Keratinocyte (primary cell): ENCODE measurements around the gene ZNF749. TPM values are rescaled to one million over a fixed set of nuclear protein-coding genes. Genes with fewer than 3 reads are reported as not detected.

Experiments used
- DNase-seq: peaks from one replicate; pipeline ENCODE4 v3.0.0-alpha.2; 2011; ENCODE audit warnings: low read depth, missing footprints, low spot score
- FAIRE-seq: peaks from 2 replicates; lab custom pipeline; 2011; peaks lifted over from hg19 to GRCh38; lab: Jason Lieb, UNC
- H2AFZ ChIP-seq: 2 replicates; pipeline ENCODE4 v1.6.0; 2012; ENCODE audit warnings: low read length, control low read depth, inconsistent platforms; ENCODE audit not compliant: control insufficient read depth
- H3K27ac ChIP-seq: 2 replicates; pipeline ENCODE4 v1.5.1; 2011; ENCODE audit warnings: low read length; ENCODE audit not compliant: control insufficient read depth, insufficient read depth
- H3K27me3 ChIP-seq: 3 replicates; pipeline ENCODE4 v1.6.0; 2011; ENCODE audit warnings: low read length; ENCODE audit not compliant: control insufficient read depth, insufficient read depth; ENCODE audit errors: extremely low read depth
- H3K36me3 ChIP-seq, 2 experiments: 2 replicates in 1 of 2; 3 replicates in 1 of 2; pipeline ENCODE4 v1.5.1; 2011; ENCODE audit warnings: low read length in 2 of 2, mild to moderate bottlenecking in 1 of 2; ENCODE audit not compliant: control insufficient read depth in 2 of 2, insufficient read depth in 2 of 2; ENCODE audit errors: extremely low read depth in 1 of 2
- H3K4me1 ChIP-seq: 3 replicates; pipeline ENCODE4 v1.5.1; 2011; ENCODE audit warnings: low read length; ENCODE audit not compliant: control insufficient read depth, insufficient read depth; ENCODE audit errors: extremely low read depth
- H3K4me2 ChIP-seq: 3 replicates; pipeline ENCODE4 v1.6.0; 2011; ENCODE audit warnings: low read depth, low read length; ENCODE audit not compliant: control insufficient read depth, insufficient read depth; ENCODE audit errors: extremely low read depth
- H3K4me3 ChIP-seq, 3 experiments: fragments of 200-600 bp in 1 of 3; sonication (generic) in 1 of 3; 2 replicates in 2 of 3; 3 replicates in 1 of 3; pipeline ENCODE4 v1.5.1; 2011 to 2016; ENCODE audit warnings: low read length in 3 of 3, mild to moderate bottlenecking in 3 of 3, control low read depth in 2 of 3, inconsistent platforms in 1 of 3, low read depth in 1 of 3, mixed read lengths in 1 of 3, mixed run types in 1 of 3, moderate library complexity in 1 of 3; ENCODE audit not compliant: control insufficient read depth in 2 of 3, insufficient read depth in 2 of 3; ENCODE audit errors: extremely low read depth in 1 of 3
- H3K79me2 ChIP-seq: 2 replicates; pipeline ENCODE4 v1.6.0; 2012; ENCODE audit warnings: low read length; ENCODE audit not compliant: control insufficient read depth, insufficient read depth
- H3K9ac ChIP-seq: 3 replicates; pipeline ENCODE4 v1.6.0; 2011; ENCODE audit warnings: low read length; ENCODE audit not compliant: control insufficient read depth, insufficient read depth; ENCODE audit errors: extremely low read depth
- H3K9me1 ChIP-seq: 3 replicates; pipeline ENCODE4 v1.6.0; 2011; ENCODE audit warnings: low read length; ENCODE audit not compliant: control insufficient read depth, insufficient read depth; ENCODE audit errors: extremely low read depth
- H3K9me3 ChIP-seq: 2 replicates; pipeline ENCODE4 v1.5.1; 2012; ENCODE audit warnings: low read depth, low read length; ENCODE audit not compliant: control insufficient read depth
- H4K20me1 ChIP-seq: 3 replicates; pipeline ENCODE4 v1.6.0; 2011; ENCODE audit warnings: low read length; ENCODE audit not compliant: control insufficient read depth, insufficient read depth; ENCODE audit errors: extremely low read depth
- CTCF ChIP-seq, 3 experiments: IDR thresholded peaks in 1 of 3; conservative IDR thresholded peaks in 1 of 3; optimal IDR thresholded peaks in 1 of 3; 2 replicates in 2 of 3; 3 replicates in 1 of 3; pipeline versions ENCODE3 to v1.5.1; 2011; ENCODE audit warnings: low read length in 3 of 3, mild to moderate bottlenecking in 3 of 3, moderate library complexity in 2 of 3, control low read depth in 1 of 3, inconsistent platforms in 1 of 3; ENCODE audit not compliant: insufficient read depth in 2 of 3; ENCODE audit errors: extremely low read depth in 1 of 3
- EZH2 ChIP-seq: IDR thresholded peaks from one replicate; pipeline ENCODE4 v1.6.1; 2012; ENCODE audit warnings: inconsistent platforms, mild to moderate bottlenecking, low read length, moderate library complexity
- dilution Hi-C: fragments of 300-500 bp; cut with MboI; formaldehyde crosslinking; loops from one replicate; pipeline ENCODE4 v1.7.0; 2020; ENCODE audit warnings: low sequenced_read_pairs; ENCODE audit not compliant: extremely low pct_ligation_motif_present
- polyA plus RNA-seq, 5 experiments: library from polyadenylated mRNA; depleted of rRNA in 3 of 5; stranded (reverse) in 3 of 5; stranded (forward) in 1 of 5; unstranded in 1 of 5; fragments of >200 nt; gene quantifications; 1 replicate in 1 of 5; 2 replicates in 3 of 5; 3 replicates in 1 of 5; pipeline versions ENCODE4 v1.2.1 to v1.2.3, GENCODE V29; 2011 to 2012; ENCODE audit warnings: missing spikeins in 2 of 5, low read depth in 1 of 5, low replicate concordance in 1 of 5

Gene ZNF749
- polyA plus RNA-seq, 1 donor (not counting 4 experiments of a cell fraction or from before 2014, with no cell fraction given), result 6.3 TPM

GRCh38 chr19:57466489-57466888 is 31.4 kb downstream of the ZNF749 start:
- H3K36me3 ChIP-seq, result peaks cover 0 to 3% of the 10 kb centered on the region in 2 experiments
- H3K9me3 ChIP-seq, result peaks cover 4% of the 10 kb centered on the region
- dilution Hi-C loops, result no loop called here
- H3K4me2 ChIP-seq, result no peak overlapping the region
- H3K79me2 ChIP-seq, result no peaks in the 10 kb centered on the region
- DNase-seq, result no peak
- H3K4me1 ChIP-seq, result no peaks in the 10 kb centered on the region
- H3K27me3 ChIP-seq, result no peaks in the 10 kb centered on the region
- no peak overlapping the region for H3K27ac ChIP-seq
- FAIRE-seq, result no peak
- no peak overlapping the region for H3K9ac ChIP-seq
- no peak for TF ChIP-seq EZH2
- no peak for TF ChIP-seq CTCF (optimal IDR thresholded peaks at IDR 0.05 in 1 of 3, IDR thresholded peaks at IDR 0.05 in 1 of 3, conservative IDR thresholded peaks at IDR 0.05 in 1 of 3; ENCODE audit: extremely low read depth in 1 of 3, insufficient read depth in 2 of 3, low read length in 3 of 3)
- H3K9me1 ChIP-seq, result no peaks in the 10 kb centered on the region
- no peak overlapping the region for H2AFZ ChIP-seq
- H4K20me1 ChIP-seq, result no peaks in the 10 kb centered on the region
- no peak overlapping the region for H3K4me3 ChIP-seq

- no peaks in the 10 kb centered on the region for H4K20me1 ChIP-seq
- H3K36me3 ChIP-seq, result peaks cover 20 to 26% of the 10 kb centered on the region in 2 experiments
- peaks cover 6% of the 10 kb centered on the region for H3K4me1 ChIP-seq
- peaks cover 17% of the 10 kb centered on the region for H3K79me2 ChIP-seq
- H3K9me3 ChIP-seq, result peaks cover 26% of the 10 kb centered on the region
- H3K9ac ChIP-seq, result no peak overlapping the region
- DNase-seq (no peak), FAIRE-seq (no peak)
- no peak overlapping the region for H3K4me2 ChIP-seq
- TF ChIP-seq EZH2 (no peak), CTCF (optimal IDR thresholded peaks at IDR 0.05 in 1 of 3, IDR thresholded peaks at IDR 0.05 in 1 of 3, conservative IDR thresholded peaks at IDR 0.05 in 1 of 3; ENCODE audit: extremely low read depth in 1 of 3, insufficient read depth in 2 of 3, low read length in 3 of 3) (no peak)
- no peak overlapping the region for H3K4me3 ChIP-seq
- no peak overlapping the region for H2AFZ ChIP-seq
- no peaks in the 10 kb centered on the region for H3K27me3 ChIP-seq
- no peaks in the 10 kb centered on the region for H3K9me1 ChIP-seq
- no peak overlapping the region for H3K27ac ChIP-seq
- dilution Hi-C loops, result no loop called here
Measured at GRCh38 chr19:57473646-57474045, 38.5 kb downstream of the ZNF749 start.
